ENCODE results near the gene NCOA4.
A peak's percentile ranks its signal among the peaks of the same experiment; 100 is the strongest.
"Not testable (repeated sequence)": the region's sequence is repeated elsewhere in the genome, so short reads cannot be mapped to it uniquely, and the experiment has no call there.

NCOA4 gene

GRCh38 chr10:46016190-46016589 is 14.2 kb downstream of the NCOA4 start:
- no peak for DNase-seq
- Mint-ChIP-seq H3K27me3 (no peaks in the 10 kb centered on the region), H3K4me3 (no peak overlapping the region), H3K27ac (no peak overlapping the region), H3K4me1 (peaks cover 41% of the 10 kb centered on the region), H3K9me3 (no peaks in the 10 kb centered on the region)
- no peak for ATAC-seq

GRCh38 chr10:46014683-46015405 is 15.6 kb downstream of the NCOA4 start:
- no peak overlapping the region for H3K27ac Mint-ChIP-seq
- no peak overlapping the region for H3K4me3 Mint-ChIP-seq
- H3K27me3 Mint-ChIP-seq, result no peaks in the 10 kb centered on the region
- no peak for DNase-seq
- ATAC-seq, result peak; percentile 46
- peaks cover 31% of the 10 kb centered on the region for H3K4me1 Mint-ChIP-seq
- H3K9me3 Mint-ChIP-seq, result no peaks in the 10 kb centered on the region

- Mint-ChIP-seq H3K9me3 (no peaks in the 10 kb centered on the region), H3K27me3 (no peaks in the 10 kb centered on the region), H3K4me3 (no peak overlapping the region), H3K27ac (no peak overlapping the region), H3K4me1 (peaks cover 25% of the 10 kb centered on the region)
- no peak for ATAC-seq
- DNase-seq, result no peak
Observed at GRCh38 chr10:46014206-46014605, 16.2 kb downstream of the NCOA4 start.

GRCh38 chr10:46012746-46013145 is 17.7 kb downstream of the NCOA4 start:
- H3K4me3 Mint-ChIP-seq, result no peak overlapping the region
- no peaks in the 10 kb centered on the region for H3K27me3 Mint-ChIP-seq
- ATAC-seq (no peak), DNase-seq (no peak)
- no peak overlapping the region for H3K27ac Mint-ChIP-seq
- H3K9me3 Mint-ChIP-seq, result no peaks in the 10 kb centered on the region
- H3K4me1 Mint-ChIP-seq, result peaks cover 13% of the 10 kb centered on the region

GRCh38 chr10:46006219-46006618 is 24.2 kb downstream of the NCOA4 start:
- Mint-ChIP-seq H3K27ac (no peak overlapping the region), H3K4me1 (no peaks in the 10 kb centered on the region), H3K27me3 (no peaks in the 10 kb centered on the region), H3K9me3 (no peaks in the 10 kb centered on the region), H3K4me3 (no peak overlapping the region)
- ATAC-seq (no peak), DNase-seq (no peak)

- ATAC-seq, result no peak
- H3K9me3 Mint-ChIP-seq, result no peaks in the 10 kb centered on the region
- H3K4me3 Mint-ChIP-seq, result no peak overlapping the region
- H3K27me3 Mint-ChIP-seq, result no peaks in the 10 kb centered on the region
- H3K27ac Mint-ChIP-seq, result no peak overlapping the region
- no peak for DNase-seq
- H3K4me1 Mint-ChIP-seq, result no peaks in the 10 kb centered on the region
Observed at GRCh38 chr10:46005383-46005782, 25.0 kb downstream of the NCOA4 start.

GRCh38 chr10:46004963-46005362 is 25.5 kb downstream of the NCOA4 start:
- no peak for ATAC-seq
- H3K4me3 Mint-ChIP-seq, result no peak overlapping the region
- no peaks in the 10 kb centered on the region for H3K9me3 Mint-ChIP-seq
- no peaks in the 10 kb centered on the region for H3K27me3 Mint-ChIP-seq
- DNase-seq, result no peak
- no peaks in the 10 kb centered on the region for H3K4me1 Mint-ChIP-seq
- no peak overlapping the region for H3K27ac Mint-ChIP-seq

- Mint-ChIP-seq H3K4me3 (no peak overlapping the region), H3K27ac (peak overlapping the region; percentile 19 to 78), H3K9me3 (no peaks in the 10 kb centered on the region), H3K27me3 (no peaks in the 10 kb centered on the region), H3K4me1 (no peaks in the 10 kb centered on the region)
- ATAC-seq (no peak), DNase-seq (no peak)
Observed at GRCh38 chr10:46002916-46003693, 27.3 kb downstream of the NCOA4 start.

- H3K4me1 Mint-ChIP-seq, H3K4me3 Mint-ChIP-seq, H3K9me3 Mint-ChIP-seq, H3K27ac Mint-ChIP-seq, H3K27me3 Mint-ChIP-seq, ATAC-seq, DNase-seq: not testable (repeated sequence)
Observed at GRCh38 chr10:46002189-46002687, 28.2 kb downstream of the NCOA4 start.

- Mint-ChIP-seq H3K4me1 (no peaks in the 10 kb centered on the region), H3K27me3 (no peaks in the 10 kb centered on the region), H3K27ac (peak overlapping the region in 1 of 2 donors; percentile 19), H3K4me3 (no peak overlapping the region), H3K9me3 (no peaks in the 10 kb centered on the region)
- ATAC-seq (no peak), DNase-seq (no peak)
Observed at GRCh38 chr10:46001187-46001756, 29.2 kb downstream of the NCOA4 start.

GRCh38 chr10:46000538-46000937 is 29.9 kb downstream of the NCOA4 start:
- ATAC-seq, result no peak
- no peak for DNase-seq
- no peak overlapping the region for H3K27ac Mint-ChIP-seq
- no peaks in the 10 kb centered on the region for H3K4me1 Mint-ChIP-seq
- H3K9me3 Mint-ChIP-seq, result no peaks in the 10 kb centered on the region
- H3K27me3 Mint-ChIP-seq, result no peaks in the 10 kb centered on the region
- H3K4me3 Mint-ChIP-seq, result no peak overlapping the region

GRCh38 chr10:45999955-46000354 is 30.5 kb downstream of the NCOA4 start:
- not testable (repeated sequence) for DNase-seq, ATAC-seq, H3K4me1 Mint-ChIP-seq, H3K27me3 Mint-ChIP-seq, H3K4me3 Mint-ChIP-seq, H3K27ac Mint-ChIP-seq, H3K9me3 Mint-ChIP-seq

GRCh38 chr10:45997994-45998763 is 32.2 kb downstream of the NCOA4 start:
- Mint-ChIP-seq H3K9me3 (no peaks in the 10 kb centered on the region), H3K27ac (no peak overlapping the region), H3K4me3 (no peak overlapping the region), H3K27me3 (no peaks in the 10 kb centered on the region), H3K4me1 (no peaks in the 10 kb centered on the region)
- no peak for DNase-seq
- ATAC-seq, result no peak

- ATAC-seq, result no peak
- H3K4me3 Mint-ChIP-seq, result no peak overlapping the region
- H3K27ac Mint-ChIP-seq, result peak overlapping the region in 1 of 2 donors; percentile 31
- H3K27me3 Mint-ChIP-seq, result no peaks in the 10 kb centered on the region
- DNase-seq, result no peak
- no peaks in the 10 kb centered on the region for H3K4me1 Mint-ChIP-seq
- no peaks in the 10 kb centered on the region for H3K9me3 Mint-ChIP-seq
Observed at GRCh38 chr10:45997557-45997956, 32.9 kb downstream of the NCOA4 start.

- not testable (repeated sequence) for DNase-seq, H3K27ac Mint-ChIP-seq, H3K4me3 Mint-ChIP-seq, H3K4me1 Mint-ChIP-seq, ATAC-seq, H3K27me3 Mint-ChIP-seq, H3K9me3 Mint-ChIP-seq
Observed at GRCh38 chr10:45985590-45985989, 44.8 kb downstream of the NCOA4 start.

Measured in stimulated activated naive CD8-positive, alpha-beta T cell treated with anti-CD3 and anti-CD28 coated beads, Interleukin-15, amount 100 ng/mL, for 72 hours (primary cell).